HEK293T (cell line): Measurements from ENCODE around the gene LAMB2.

ENCODE experiments used
- CTCF ChIA-PET: fragments of 350-600 bp; formaldehyde crosslinking; extraction: SDS; loops from one replicate; lab custom pipeline; 2021; ENCODE audit warnings: antibody characterized with exemption, inconsistent platforms; lab: Yijun Ruan, JAX
- POLR2A ChIA-PET: fragments of 350-600 bp; formaldehyde crosslinking; extraction: SDS; loops from one replicate; lab custom pipeline; 2020; ENCODE audit warnings: antibody characterized with exemption, inconsistent platforms; lab: Yijun Ruan, JAX
- DNase-seq: peaks from one replicate; pipeline ENCODE4 v3.0.0; 2012; ENCODE audit warnings: mixed read lengths; ENCODE audit errors: extremely low spot score
- ARNT ChIP-seq: fragments of 450-650 bp; IDR thresholded peaks from 2 replicates; pipeline ENCODE4 v1.6.1; 2017; ENCODE audit warnings: mild to moderate bottlenecking
- BHLHE40 ChIP-seq: fragments of 450-650 bp; IDR thresholded peaks from 2 replicates; pipeline ENCODE4 v1.6.1; 2016; ENCODE audit warnings: mild to moderate bottlenecking, moderate library complexity, borderline replicate concordance
- CTBP1 ChIP-seq: fragments of 450-650 bp; IDR thresholded peaks from 2 replicates; pipeline ENCODE4 v1.6.1; 2016; ENCODE audit warnings: borderline replicate concordance
- ELF4 ChIP-seq: fragments of 450-650 bp; IDR thresholded peaks from 2 replicates; pipeline ENCODE4 v1.6.1; 2017; ENCODE audit warnings: antibody characterized with exemption
- FOXA1 ChIP-seq: fragments of 450-650 bp; IDR thresholded peaks from 2 replicates; pipeline ENCODE4 v1.6.1; 2016; ENCODE audit warnings: mild to moderate bottlenecking
- FOXK2 ChIP-seq: fragments of 450-650 bp; IDR thresholded peaks from 2 replicates; pipeline ENCODE4 v1.6.1; 2016; ENCODE audit warnings: mild to moderate bottlenecking
- FOXM1 ChIP-seq: fragments of 450-650 bp; IDR thresholded peaks from 2 replicates; pipeline ENCODE4 v1.6.1; 2017; ENCODE audit warnings: mild to moderate bottlenecking, borderline replicate concordance
- HDGF ChIP-seq: fragments of 450-650 bp; IDR thresholded peaks from 2 replicates; pipeline ENCODE4 v1.6.1; 2017; ENCODE audit warnings: antibody characterized with exemption, borderline replicate concordance
- L3MBTL2 ChIP-seq: fragments of 450-650 bp; conservative IDR thresholded peaks from 2 replicates; pipeline ENCODE4 v1.6.1; 2016; ENCODE audit warnings: mild to moderate bottlenecking
- LEF1 ChIP-seq: fragments of 450-650 bp; IDR thresholded peaks from 2 replicates; pipeline ENCODE4 v1.6.1; 2017; ENCODE audit warnings: mild to moderate bottlenecking, borderline replicate concordance
- NFRKB ChIP-seq: fragments of 450-650 bp; IDR thresholded peaks from 2 replicates; pipeline ENCODE4 v1.6.1; 2016; ENCODE audit warnings: mild to moderate bottlenecking, moderate library complexity
- PKNOX1 ChIP-seq: fragments of 450-650 bp; IDR thresholded peaks from 2 replicates; pipeline ENCODE4 v1.6.1; 2016
- SP1 ChIP-seq: fragments of 450-650 bp; IDR thresholded peaks from 2 replicates; pipeline ENCODE4 v1.6.1; 2017
- SUZ12 ChIP-seq: fragments of 450-650 bp; IDR thresholded peaks from 2 replicates; pipeline ENCODE4 v1.6.1; 2016; ENCODE audit warnings: mild to moderate bottlenecking
- TARDBP ChIP-seq: fragments of 450-650 bp; IDR thresholded peaks from 2 replicates; pipeline ENCODE4 v1.6.1; 2016
- ZNF384 ChIP-seq: fragments of 450-650 bp; IDR thresholded peaks from 2 replicates; pipeline ENCODE4 v1.6.1; 2016

Gene LAMB2

GRCh38 chr3:49081429-49081828 lies 51.4 kb downstream of the LAMB2 start:
- TF ChIP-seq TARDBP (no peak), LEF1 (no peak)
- DNase-seq: no peak
- ChIA-PET POLR2A (no interaction called here), CTCF (no interaction called here)

GRCh38 chr3:49079270-49079669 lies 53.6 kb downstream of the LAMB2 start:
- CTCF ChIA-PET: interaction anchor here (0.6 kb wide), 1 partner anchor 41 kb away, joined by 4 read pairs; no protein-coding TSS in a partner anchor
- TF ChIP-seq PKNOX1 (no peak), CTBP1 (no peak), FOXM1 (no peak), HDGF (no peak), ARNT (no peak), ZNF384 (no peak), BHLHE40 (no peak), L3MBTL2 (no peak)
- POLR2A ChIA-PET: interaction anchor here (1.2 kb wide), 1 partner anchor 14 kb away, joined by 8 read pairs; the partner anchor contains the start of gene QRICH1
- no peak for DNase-seq

GRCh38 chr3:49076646-49077045 lies 56.2 kb downstream of the LAMB2 start:
- ChIA-PET POLR2A (no interaction called here), CTCF (no interaction called here)
- DNase-seq: no peak
- no peak for TF ChIP-seq ELF4
- no peak for TF ChIP-seq NFRKB
- no peak for TF ChIP-seq BHLHE40
- TF ChIP-seq FOXK2: no peak
- no peak for TF ChIP-seq FOXM1
- no peak for TF ChIP-seq ARNT
- no peak for TF ChIP-seq ZNF384
- no peak for TF ChIP-seq PKNOX1
- TF ChIP-seq LEF1: no peak
- no peak for TF ChIP-seq TARDBP
- no peak for TF ChIP-seq HDGF

- CTCF ChIA-PET: no interaction called here
- POLR2A ChIA-PET: no interaction called here
- TF ChIP-seq HDGF (no peak), TARDBP (no peak), BHLHE40 (no peak), L3MBTL2 (no peak), FOXM1 (no peak), FOXK2 (no peak), PKNOX1 (no peak), SP1 (no peak), ARNT (no peak), NFRKB (no peak), ELF4 (no peak), ZNF384 (no peak), SUZ12 (no peak), LEF1 (no peak), FOXA1 (no peak), CTBP1 (no peak)
- no peak for DNase-seq
Measured at GRCh38 chr3:49076116-49076515, 56.7 kb downstream of the LAMB2 start.
